GM21717 (cell line): ENCODE results near the gene PSME1.

Source experiments
- ATAC-seq: cut with Tn5 transposase; IDR thresholded peaks from one replicate; pipeline ENCODE4 v1.9.1; 2021; ENCODE audit warnings: mild to moderate bottlenecking, moderate library complexity; ENCODE audit not compliant: unreplicated experiment

PSME1 gene

DNA sequence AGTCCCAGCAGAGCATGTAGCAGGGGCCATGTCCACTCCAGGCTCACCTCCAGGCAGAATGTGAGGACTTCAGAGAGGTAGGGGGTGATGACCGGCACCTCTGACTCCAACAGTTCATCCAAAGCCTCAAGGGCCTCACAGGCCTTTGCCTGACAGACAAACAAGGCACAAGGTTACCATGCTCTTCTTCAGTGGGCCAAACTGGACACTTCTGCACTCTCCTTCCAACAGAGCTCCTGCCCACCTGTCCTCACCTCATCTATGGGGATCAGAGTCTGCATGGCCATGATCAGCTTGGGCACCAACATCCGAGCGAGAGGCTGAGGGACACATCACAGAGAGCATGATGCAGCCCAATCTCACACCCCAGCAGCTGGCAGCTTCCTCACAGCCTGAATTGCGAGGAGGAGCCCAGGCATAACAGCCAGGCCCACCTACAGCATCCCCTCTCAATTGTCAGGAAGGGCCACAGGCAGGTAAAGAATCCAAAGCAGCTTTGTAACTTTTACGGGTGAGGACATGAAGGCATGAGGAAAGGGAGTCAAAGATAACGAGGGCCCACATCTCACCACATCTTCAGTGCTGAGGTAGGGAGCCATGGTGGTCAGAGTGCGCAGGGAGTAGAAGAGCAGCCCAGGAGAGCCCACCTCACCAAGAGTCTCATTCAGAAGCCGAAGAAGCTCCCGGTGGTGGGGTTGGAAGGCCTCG lies 51.0 kb downstream of the PSME1 start:
- ATAC-seq = no peak

DNA sequence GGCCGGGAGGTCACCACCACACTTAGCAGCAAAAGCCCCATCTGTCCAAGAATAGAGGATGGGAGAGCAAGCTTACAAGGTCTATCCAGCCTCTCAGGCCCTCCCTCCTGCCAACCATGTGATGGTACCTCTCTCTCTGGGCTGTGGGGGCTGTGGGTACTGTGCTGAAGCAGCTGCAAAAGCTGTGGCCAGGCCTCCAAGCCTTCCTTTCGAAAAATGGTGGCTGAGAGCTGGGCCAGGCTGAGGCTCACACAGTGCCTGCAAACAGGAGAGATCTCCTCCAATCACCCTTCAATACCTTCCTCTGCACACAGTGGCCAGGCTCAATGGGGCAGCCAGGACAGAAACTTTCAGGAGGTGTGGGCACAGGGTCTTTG lies 51.5 kb downstream of the PSME1 start:
- ATAC-seq = no peak
